ENCODE data around the gene ALPK3.

Gene ALPK3

DNA sequence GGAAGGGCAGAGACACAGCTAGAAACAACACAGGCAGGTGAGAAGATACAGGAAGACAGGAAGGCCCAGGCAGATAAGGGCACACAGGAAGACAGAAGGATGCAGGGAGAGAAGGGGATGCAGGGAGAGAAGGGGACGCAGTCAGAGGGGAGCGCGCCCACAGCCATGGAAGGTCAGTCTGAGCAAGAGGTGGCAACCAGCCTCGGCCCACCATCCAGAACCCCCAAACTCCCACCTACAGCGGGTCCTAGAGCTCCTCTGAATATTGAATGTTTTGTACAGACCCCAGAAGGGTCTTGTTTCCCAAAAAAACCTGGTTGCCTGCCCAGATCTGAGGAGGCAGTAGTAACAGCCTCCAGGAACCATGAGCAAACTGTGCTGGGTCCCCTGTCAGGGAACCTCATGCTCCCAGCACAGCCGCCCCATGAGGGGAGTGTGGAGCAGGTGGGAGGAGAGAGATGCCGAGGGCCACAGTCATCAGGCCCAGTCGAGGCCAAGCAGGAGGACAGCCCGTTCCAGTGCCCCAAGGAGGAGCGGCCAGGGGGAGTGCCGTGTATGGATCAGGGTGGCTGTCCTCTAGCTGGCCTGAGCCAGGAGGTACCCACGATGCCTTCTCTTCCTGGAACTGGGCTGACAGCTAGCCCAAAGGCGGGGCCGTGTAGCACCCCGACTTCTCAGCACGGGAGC lies 39.7 kb downstream of the ALPK3 start:
- no peak overlapping the region for H4K8ac ChIP-seq (ENCODE audit: low read depth, low read length)
- no peak overlapping the region for H3K18ac ChIP-seq (ENCODE audit: low read length)
- H2BK15ac ChIP-seq (replicated peaks; ENCODE audit: low read depth): no peak overlapping the region
- no peaks in the 10 kb centered on the region for H3K4me1 ChIP-seq (ENCODE audit: control insufficient read depth, low read depth, low read length)
- H3K27me3 ChIP-seq (ENCODE audit: insufficient read depth, low read length, poor library complexity): no peaks in the 10 kb centered on the region
- H3K4ac ChIP-seq (ENCODE audit: low read depth, low read length): no peak overlapping the region
- no peak overlapping the region for H3K9ac ChIP-seq (ENCODE audit: low read length)
- no peak overlapping the region for H3K27ac ChIP-seq (ENCODE audit: low read depth, low read length)
- H2BK120ac ChIP-seq (ENCODE audit: low read depth, low read length): no peak overlapping the region
- H3K36me3 ChIP-seq (ENCODE audit: control insufficient read depth, insufficient read depth, low read length): peaks cover 4% of the 10 kb centered on the region
- no peak for DNase-seq
- no peak overlapping the region for H3K4me2 ChIP-seq (ENCODE audit: low read length)
- no peak overlapping the region for H2BK5ac ChIP-seq (ENCODE audit: low read length)
- H3K79me2 ChIP-seq (ENCODE audit: control insufficient read depth, insufficient read depth, low read length): no peaks in the 10 kb centered on the region
- no peak overlapping the region for H2AK5ac ChIP-seq (ENCODE audit: low read length)
- no peak overlapping the region for H3K56ac ChIP-seq (ENCODE audit: low read length)
- no peak overlapping the region for H3K23ac ChIP-seq (ENCODE audit: low read length)
- WGBS (ENCODE audit: extremely low coverage, insufficient coverage, low lambda C conversion rate): no CpG with 5 or more reads among the region's 16 CpGs
- no peak overlapping the region for H3K4me3 ChIP-seq (ENCODE audit: low read length)
- no peak overlapping the region for H4K5ac ChIP-seq (ENCODE audit: low read length)
- no peaks in the 10 kb centered on the region for H3K79me1 ChIP-seq (ENCODE audit: low read length)

DNA sequence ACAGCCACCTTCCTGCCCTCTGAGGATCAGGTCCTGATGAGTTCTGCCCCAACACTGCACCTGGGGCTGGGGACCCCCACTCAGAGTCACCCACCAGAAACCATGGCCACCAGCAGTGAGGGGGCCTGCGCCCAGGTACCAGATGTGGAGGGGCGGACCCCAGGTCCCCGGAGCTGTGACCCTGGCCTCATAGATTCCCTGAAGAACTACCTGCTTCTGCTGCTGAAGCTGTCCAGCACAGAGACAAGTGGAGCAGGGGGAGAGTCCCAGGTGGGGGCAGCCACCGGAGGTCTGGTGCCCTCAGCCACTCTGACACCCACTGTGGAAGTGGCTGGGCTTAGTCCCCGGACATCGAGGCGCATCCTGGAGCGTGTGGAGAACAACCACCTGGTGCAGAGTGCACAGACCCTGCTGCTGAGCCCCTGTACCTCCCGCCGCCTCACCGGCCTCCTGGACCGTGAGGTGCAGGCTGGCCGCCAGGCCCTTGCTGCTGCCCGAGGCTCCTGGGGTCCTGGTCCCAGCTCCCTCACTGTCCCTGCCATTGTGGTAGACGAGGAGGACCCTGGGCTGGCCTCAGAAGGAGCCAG lies 40.4 kb downstream of the ALPK3 start:
- no CpG with 5 or more reads among the region's 15 CpGs for WGBS (ENCODE audit: extremely low coverage, insufficient coverage, low lambda C conversion rate)
- H3K18ac ChIP-seq (ENCODE audit: low read length): no peak overlapping the region
- H4K5ac ChIP-seq (ENCODE audit: low read length): no peak overlapping the region
- H3K27ac ChIP-seq (ENCODE audit: low read depth, low read length): no peak overlapping the region
- H3K4me3 ChIP-seq (ENCODE audit: low read length): no peak overlapping the region
- no peak overlapping the region for H2BK120ac ChIP-seq (ENCODE audit: low read depth, low read length)
- no peak overlapping the region for H2BK15ac ChIP-seq (replicated peaks; ENCODE audit: low read depth)
- DNase-seq: no peak
- no peak overlapping the region for H3K4ac ChIP-seq (ENCODE audit: low read depth, low read length)
- H2BK5ac ChIP-seq (ENCODE audit: low read length): no peak overlapping the region
- no peak overlapping the region for H3K4me2 ChIP-seq (ENCODE audit: low read length)
- no peak overlapping the region for H4K8ac ChIP-seq (ENCODE audit: low read depth, low read length)
- no peak overlapping the region for H3K9ac ChIP-seq (ENCODE audit: low read length)
- H3K27me3 ChIP-seq (ENCODE audit: insufficient read depth, low read length, poor library complexity): no peaks in the 10 kb centered on the region
- no peaks in the 10 kb centered on the region for H3K79me2 ChIP-seq (ENCODE audit: control insufficient read depth, insufficient read depth, low read length)
- H3K4me1 ChIP-seq (ENCODE audit: control insufficient read depth, low read depth, low read length): no peaks in the 10 kb centered on the region
- H3K23ac ChIP-seq (ENCODE audit: low read length): no peak overlapping the region
- no peak overlapping the region for H3K56ac ChIP-seq (ENCODE audit: low read length)
- no peak overlapping the region for H2AK5ac ChIP-seq (ENCODE audit: low read length)
- no peaks in the 10 kb centered on the region for H3K79me1 ChIP-seq (ENCODE audit: low read length)
- H3K36me3 ChIP-seq (ENCODE audit: control insufficient read depth, insufficient read depth, low read length): peaks cover 4% of the 10 kb centered on the region

DNA sequence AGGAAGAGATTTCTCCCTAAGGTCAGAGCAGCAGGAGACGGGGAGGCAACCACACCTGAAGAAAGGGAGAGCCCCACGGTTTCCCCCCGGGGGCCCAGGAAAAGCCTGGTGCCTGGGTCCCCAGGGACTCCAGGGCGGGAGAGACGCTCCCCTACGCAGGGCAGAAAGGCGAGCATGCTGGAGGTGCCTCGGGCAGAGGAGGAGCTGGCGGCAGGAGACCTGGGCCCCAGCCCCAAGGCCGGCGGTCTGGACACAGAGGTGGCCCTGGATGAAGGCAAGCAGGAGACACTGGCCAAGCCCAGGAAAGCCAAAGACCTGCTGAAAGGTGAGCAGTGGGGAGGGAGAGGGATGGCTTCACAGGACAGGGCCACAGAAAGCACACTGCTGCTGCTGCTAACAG lies 41.1 kb downstream of the ALPK3 start:
- H2BK15ac ChIP-seq (replicated peaks; ENCODE audit: low read depth): no peak overlapping the region
- H3K27ac ChIP-seq (ENCODE audit: low read depth, low read length): no peak overlapping the region
- no peak overlapping the region for H3K4me2 ChIP-seq (ENCODE audit: low read length)
- no peak overlapping the region for H2BK5ac ChIP-seq (ENCODE audit: low read length)
- no peak overlapping the region for H3K4ac ChIP-seq (ENCODE audit: low read depth, low read length)
- H3K79me1 ChIP-seq (ENCODE audit: low read length): no peaks in the 10 kb centered on the region
- DNase-seq: no peak
- peaks cover 4% of the 10 kb centered on the region for H3K36me3 ChIP-seq (ENCODE audit: control insufficient read depth, insufficient read depth, low read length)
- no peak overlapping the region for H2BK120ac ChIP-seq (ENCODE audit: low read depth, low read length)
- H3K4me1 ChIP-seq (ENCODE audit: control insufficient read depth, low read depth, low read length): no peaks in the 10 kb centered on the region
- H3K4me3 ChIP-seq (ENCODE audit: low read length): no peak overlapping the region
- H3K9ac ChIP-seq (ENCODE audit: low read length): no peak overlapping the region
- no peaks in the 10 kb centered on the region for H3K79me2 ChIP-seq (ENCODE audit: control insufficient read depth, insufficient read depth, low read length)
- WGBS (ENCODE audit: extremely low coverage, insufficient coverage, low lambda C conversion rate): no CpG with 5 or more reads among the region's 11 CpGs
- H4K8ac ChIP-seq (ENCODE audit: low read depth, low read length): no peak overlapping the region
- no peak overlapping the region for H3K23ac ChIP-seq (ENCODE audit: low read length)
- H3K27me3 ChIP-seq (ENCODE audit: insufficient read depth, low read length, poor library complexity): no peaks in the 10 kb centered on the region
- H3K18ac ChIP-seq (ENCODE audit: low read length): no peak overlapping the region
- H2AK5ac ChIP-seq (ENCODE audit: low read length): no peak overlapping the region
- H3K56ac ChIP-seq (ENCODE audit: low read length): no peak overlapping the region
- no peak overlapping the region for H4K5ac ChIP-seq (ENCODE audit: low read length)

DNA sequence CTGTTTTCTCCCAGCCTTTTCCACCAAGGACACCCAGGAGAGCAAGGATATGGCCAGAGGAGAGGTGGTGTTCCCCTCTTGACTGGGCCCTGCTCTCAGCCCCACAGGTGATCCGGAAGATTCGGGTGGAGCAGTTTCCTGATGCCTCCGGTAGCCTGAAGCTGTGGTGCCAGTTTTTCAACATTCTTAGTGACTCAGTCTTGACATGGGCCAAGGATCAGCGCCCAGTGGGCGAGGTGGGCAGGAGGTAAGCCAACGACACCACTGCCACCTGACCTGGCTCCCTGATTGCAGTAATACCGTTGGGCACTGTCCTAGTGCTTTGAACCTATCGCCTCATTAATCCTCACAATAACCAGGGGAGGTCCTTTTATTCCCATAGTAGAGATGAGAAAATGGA lies 42.0 kb downstream of the ALPK3 start:
- Histone ChIP-seq H3K27me3 (ENCODE audit: insufficient read depth, low read length, poor library complexity) (no peaks in the 10 kb centered on the region), H3K79me2 (ENCODE audit: control insufficient read depth, insufficient read depth, low read length) (no peaks in the 10 kb centered on the region)

DNA sequence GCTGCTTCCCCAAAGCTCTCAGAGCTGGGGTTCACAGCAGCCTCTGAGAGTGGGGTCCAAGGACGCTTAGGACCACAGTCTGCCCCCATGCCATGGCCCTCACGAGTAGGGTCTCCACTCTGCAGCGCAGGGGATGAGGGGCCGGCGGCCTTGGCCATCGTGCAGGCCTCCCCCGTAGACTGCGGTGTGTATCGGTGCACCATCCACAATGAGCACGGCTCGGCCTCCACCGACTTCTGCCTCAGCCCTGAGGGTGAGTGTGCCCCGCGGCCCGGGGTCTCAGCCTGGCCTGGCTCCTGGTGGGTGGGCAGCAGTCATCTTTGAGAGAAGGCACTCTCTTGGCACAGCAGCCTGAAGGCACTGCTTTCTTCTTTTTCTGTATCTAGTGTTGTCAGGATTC lies 42.5 kb downstream of the ALPK3 start:
- H3K4me2 ChIP-seq (ENCODE audit: low read length): no peak overlapping the region
- no peak overlapping the region for H3K27ac ChIP-seq (ENCODE audit: low read depth, low read length)
- H2BK15ac ChIP-seq (replicated peaks; ENCODE audit: low read depth): no peak overlapping the region
- H3K56ac ChIP-seq (ENCODE audit: low read length): no peak overlapping the region
- no peaks in the 10 kb centered on the region for H3K79me2 ChIP-seq (ENCODE audit: control insufficient read depth, insufficient read depth, low read length)
- WGBS (ENCODE audit: extremely low coverage, insufficient coverage, low lambda C conversion rate): no CpG with 5 or more reads among the region's 15 CpGs
- no peaks in the 10 kb centered on the region for H3K27me3 ChIP-seq (ENCODE audit: insufficient read depth, low read length, poor library complexity)
- no peak overlapping the region for H2AK5ac ChIP-seq (ENCODE audit: low read length)
- no peaks in the 10 kb centered on the region for H3K4me1 ChIP-seq (ENCODE audit: control insufficient read depth, low read depth, low read length)
- H4K5ac ChIP-seq (ENCODE audit: low read length): no peak overlapping the region
- H3K18ac ChIP-seq (ENCODE audit: low read length): no peak overlapping the region
- H3K4me3 ChIP-seq (ENCODE audit: low read length): no peak overlapping the region
- H2BK120ac ChIP-seq (ENCODE audit: low read depth, low read length): no peak overlapping the region
- no peak overlapping the region for H3K23ac ChIP-seq (ENCODE audit: low read length)
- DNase-seq: no peak
- H2BK5ac ChIP-seq (ENCODE audit: low read length): no peak overlapping the region
- peaks cover 6% of the 10 kb centered on the region for H3K36me3 ChIP-seq (ENCODE audit: control insufficient read depth, insufficient read depth, low read length)
- no peak overlapping the region for H3K9ac ChIP-seq (ENCODE audit: low read length)
- no peaks in the 10 kb centered on the region for H3K79me1 ChIP-seq (ENCODE audit: low read length)
- H4K8ac ChIP-seq (ENCODE audit: low read depth, low read length): no peak overlapping the region
- no peak overlapping the region for H3K4ac ChIP-seq (ENCODE audit: low read depth, low read length)

More for the DNA sequence above, 42.0 kb downstream of the ALPK3 start:
- H2BK5ac ChIP-seq (ENCODE audit: low read length): no peak overlapping the region
- no peaks in the 10 kb centered on the region for H3K79me1 ChIP-seq (ENCODE audit: low read length)
- no peak overlapping the region for H3K4me2 ChIP-seq (ENCODE audit: low read length)
- WGBS (ENCODE audit: extremely low coverage, insufficient coverage, low lambda C conversion rate): no CpG with 5 or more reads among the region's 8 CpGs
- no peak overlapping the region for H4K8ac ChIP-seq (ENCODE audit: low read depth, low read length)
- H3K9ac ChIP-seq (ENCODE audit: low read length): no peak overlapping the region
- peaks cover 4% of the 10 kb centered on the region for H3K36me3 ChIP-seq (ENCODE audit: control insufficient read depth, insufficient read depth, low read length)
- DNase-seq: no peak
- H3K4me3 ChIP-seq (ENCODE audit: low read length): no peak overlapping the region
- no peaks in the 10 kb centered on the region for H3K4me1 ChIP-seq (ENCODE audit: control insufficient read depth, low read depth, low read length)
- no peak overlapping the region for H3K4ac ChIP-seq (ENCODE audit: low read depth, low read length)
- H2BK120ac ChIP-seq (ENCODE audit: low read depth, low read length): no peak overlapping the region
- H3K18ac ChIP-seq (ENCODE audit: low read length): no peak overlapping the region
- H3K23ac ChIP-seq (ENCODE audit: low read length): no peak overlapping the region
- no peak overlapping the region for H2AK5ac ChIP-seq (ENCODE audit: low read length)
- H3K56ac ChIP-seq (ENCODE audit: low read length): no peak overlapping the region
- no peak overlapping the region for H4K5ac ChIP-seq (ENCODE audit: low read length)
- H2BK15ac ChIP-seq (replicated peaks; ENCODE audit: low read depth): no peak overlapping the region
- no peak overlapping the region for H3K27ac ChIP-seq (ENCODE audit: low read depth, low read length)

DNA sequence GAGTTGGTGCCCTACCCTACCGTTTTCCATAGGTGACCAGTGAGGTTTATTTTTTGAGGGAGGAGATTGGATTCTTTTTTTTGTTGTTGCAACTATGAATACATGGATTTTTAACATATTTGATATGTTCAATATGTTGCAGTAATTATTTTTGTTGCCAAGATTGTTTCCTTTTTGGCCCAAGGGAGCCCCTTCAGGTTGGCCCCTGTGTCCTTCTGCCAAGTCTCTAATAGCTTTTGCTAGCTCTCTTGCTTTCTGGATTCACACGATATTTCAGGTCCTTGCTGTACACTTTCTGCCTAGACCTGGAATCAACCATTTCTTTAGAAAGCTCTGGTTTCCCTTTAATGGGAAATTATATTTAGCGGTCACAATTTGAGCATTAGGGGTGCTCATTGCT lies 44.6 kb downstream of the ALPK3 start:
- Histone ChIP-seq H4K8ac (ENCODE audit: low read depth, low read length) (no peak overlapping the region), H3K23ac (ENCODE audit: low read length) (no peak overlapping the region), H4K5ac (ENCODE audit: low read length) (no peak overlapping the region), H3K79me2 (ENCODE audit: control insufficient read depth, insufficient read depth, low read length) (no peaks in the 10 kb centered on the region), H3K4ac (ENCODE audit: low read depth, low read length) (no peak overlapping the region), H3K56ac (ENCODE audit: low read length) (no peak overlapping the region), H2AK5ac (ENCODE audit: low read length) (no peak overlapping the region), H3K36me3 (ENCODE audit: control insufficient read depth, insufficient read depth, low read length) (peaks cover 2% of the 10 kb centered on the region), H3K9ac (ENCODE audit: low read length) (no peak overlapping the region), H3K27me3 (ENCODE audit: insufficient read depth, low read length, poor library complexity) (no peaks in the 10 kb centered on the region), H3K18ac (ENCODE audit: low read length) (no peak overlapping the region), H2BK15ac (replicated peaks; ENCODE audit: low read depth) (no peak overlapping the region), H3K4me3 (ENCODE audit: low read length) (no peak overlapping the region), H2BK5ac (ENCODE audit: low read length) (no peak overlapping the region), H3K4me2 (ENCODE audit: low read length) (no peak overlapping the region), H2BK120ac (ENCODE audit: low read depth, low read length) (no peak overlapping the region), H3K4me1 (ENCODE audit: control insufficient read depth, low read depth, low read length) (no peaks in the 10 kb centered on the region), H3K27ac (ENCODE audit: low read depth, low read length) (no peak overlapping the region), H3K79me1 (ENCODE audit: low read length) (no peaks in the 10 kb centered on the region)
- no peak for DNase-seq
- whole genome bisulfite sequencing (ENCODE audit: extremely low coverage, insufficient coverage, low lambda C conversion rate): no CpG with 5 or more reads among the region's 3 CpGs
